SK-N-SH treated with all-trans-retinoic acid at 6 μM for 48 hours (cell line): Measurements from ENCODE around the gene ACOX3.

Source experiments
- ATAC-seq: fragments of 200-7000 bp; cut with Tn5 transposase; 3 replicates; pipeline ENCODE4 v1.9.1; 2020; ENCODE audit warnings: mild to moderate bottlenecking, moderate library complexity
- ARNTL ChIP-seq: fragments of 450-650 bp; formaldehyde crosslinking; IDR thresholded peaks from 2 replicates; pipeline ENCODE4 v1.5.0; 2020; ENCODE audit warnings: low read depth, mild to moderate bottlenecking, moderate library complexity, borderline replicate concordance
- BACH2 ChIP-seq: fragments of 250-450 bp; sonication (Bioruptor Pico); IDR thresholded peaks from 2 replicates; pipeline ENCODE4 v1.9.0; 2021; ENCODE audit warnings: mild to moderate bottlenecking, borderline replicate concordance
- CREB5 ChIP-seq: fragments of 250-450 bp; sonication (Bioruptor Pico); IDR thresholded peaks from 2 replicates; pipeline ENCODE4 v1.5.1; 2020; ENCODE audit warnings: low read depth, mild to moderate bottlenecking, moderate library complexity
- CSDC2 ChIP-seq: fragments of 250-450 bp; sonication (Bioruptor Pico); IDR thresholded peaks from 2 replicates; pipeline ENCODE4 v1.5.0; 2020; ENCODE audit warnings: mild to moderate bottlenecking, moderate library complexity
- ESRRG ChIP-seq: fragments of 250-450 bp; sonication (Bioruptor Pico); IDR thresholded peaks from 2 replicates; pipeline ENCODE4 v1.6.1; 2021; ENCODE audit warnings: mild to moderate bottlenecking
- GLIS3 ChIP-seq: fragments of 250-450 bp; sonication (Bioruptor Pico); IDR thresholded peaks from 2 replicates; pipeline ENCODE4 v1.5.0; 2020; ENCODE audit warnings: mild to moderate bottlenecking, moderate library complexity
- ISL1 ChIP-seq: fragments of 250-450 bp; sonication (Bioruptor Pico); IDR thresholded peaks from 2 replicates; pipeline ENCODE4 v2.1.2; 2022; ENCODE audit warnings: mild to moderate bottlenecking, moderate library complexity
- OSR1 ChIP-seq: fragments of 250-450 bp; sonication (Bioruptor Pico); IDR thresholded peaks from 2 replicates; pipeline ENCODE4 v1.8.0; 2022; ENCODE audit warnings: moderate library complexity, mild to moderate bottlenecking, inconsistent platforms
- PATZ1 ChIP-seq: fragments of 250-450 bp; sonication (Bioruptor Pico); IDR thresholded peaks from 2 replicates; pipeline ENCODE4 v1.8.0; 2020; ENCODE audit warnings: mild to moderate bottlenecking, moderate library complexity, borderline replicate concordance
- POU6F1 ChIP-seq: fragments of 250-450 bp; sonication (Bioruptor Pico); IDR thresholded peaks from 2 replicates; pipeline ENCODE4 v1.8.0; 2021; ENCODE audit warnings: low read depth, mild to moderate bottlenecking, moderate library complexity, borderline replicate concordance
- PPARA ChIP-seq: fragments of 250-450 bp; sonication (Bioruptor Pico); IDR thresholded peaks from 2 replicates; pipeline ENCODE4 v1.5.0; 2020; ENCODE audit warnings: mild to moderate bottlenecking, borderline replicate concordance
- RARB ChIP-seq: fragments of 250-450 bp; sonication (Bioruptor Pico); IDR thresholded peaks from 2 replicates; pipeline ENCODE4 v1.8.0; 2021; ENCODE audit warnings: mild to moderate bottlenecking, moderate library complexity
- SNAI2 ChIP-seq: fragments of 250-450 bp; sonication (Bioruptor Pico); IDR thresholded peaks from 2 replicates; pipeline ENCODE4 v1.5.0; 2020; ENCODE audit warnings: mild to moderate bottlenecking, moderate library complexity
- TOX ChIP-seq: fragments of 250-450 bp; sonication (Bioruptor Pico); IDR thresholded peaks from 2 replicates; pipeline ENCODE4 v1.8.0; 2021; ENCODE audit warnings: mild to moderate bottlenecking, moderate library complexity, borderline replicate concordance
- TSHZ2 ChIP-seq: fragments of 250-450 bp; sonication (Bioruptor Pico); IDR thresholded peaks from 2 replicates; pipeline ENCODE4 v1.5.0; 2020; ENCODE audit warnings: mild to moderate bottlenecking, moderate library complexity
- ZC3H10 ChIP-seq: fragments of 250-450 bp; sonication (Bioruptor Pico); IDR thresholded peaks from 2 replicates; pipeline ENCODE4 v1.5.1; 2021; ENCODE audit warnings: mild to moderate bottlenecking, moderate library complexity
- ZFP3 ChIP-seq: fragments of 250-450 bp; sonication (Bioruptor Pico); IDR thresholded peaks from 2 replicates; pipeline ENCODE4 v1.5.0; 2020; ENCODE audit warnings: mild to moderate bottlenecking, moderate library complexity
- ZFP30 ChIP-seq: fragments of 450-650 bp; formaldehyde crosslinking; IDR thresholded peaks from 2 replicates; pipeline ENCODE4 v1.5.0; 2022; ENCODE audit warnings: mild to moderate bottlenecking, moderate library complexity
- ZNF565 ChIP-seq: fragments of 450-650 bp; formaldehyde crosslinking; conservative IDR thresholded peaks from 2 replicates; pipeline ENCODE4 v1.5.0; 2020; ENCODE audit warnings: low read depth, mild to moderate bottlenecking, moderate library complexity
- ZNF70 ChIP-seq: fragments of 450-650 bp; formaldehyde crosslinking; IDR thresholded peaks from 2 replicates; pipeline ENCODE4 v1.5.0; 2020; ENCODE audit warnings: mild to moderate bottlenecking, moderate library complexity
- ZNF8 ChIP-seq: fragments of 450-650 bp; formaldehyde crosslinking; IDR thresholded peaks from 2 replicates; pipeline ENCODE4 v1.5.0; 2020; ENCODE audit warnings: mild to moderate bottlenecking, moderate library complexity

ACOX3 gene

GRCh38 chr4:8477676-8478075 lies 37.2 kb upstream of the ACOX3 start:
- TF ChIP-seq ZNF70 (CRISPR knock-in tag) (no peak), ZNF565 (CRISPR knock-in tag) (no peak), ZFP3 (CRISPR knock-in tag) (no peak), ISL1 (CRISPR knock-in tag) (no peak), ZNF8 (CRISPR knock-in tag) (no peak), RARB (CRISPR knock-in tag) (no peak), ZC3H10 (CRISPR knock-in tag) (no peak), PPARA (CRISPR knock-in tag) (no peak), GLIS3 (no peak), CREB5 (CRISPR knock-in tag) (no peak), POU6F1 (no peak), TSHZ2 (no peak), ZFP30 (CRISPR knock-in tag) (no peak), ARNTL (CRISPR knock-in tag) (no peak), TOX (CRISPR knock-in tag) (no peak), SNAI2 (CRISPR knock-in tag) (no peak), CSDC2 (CRISPR knock-in tag) (no peak), BACH2 (CRISPR knock-in tag) (no peak)

GRCh38 chr4:8477095-8477635 lies 36.6 kb upstream of the ACOX3 start:
- ATAC-seq: no peak
- no peak for TF ChIP-seq PATZ1 (CRISPR knock-in tag)

More at GRCh38 chr4:8477676-8478075, 37.2 kb upstream of the ACOX3 start:
- no peak for ATAC-seq

- no peak for ATAC-seq
- TF ChIP-seq CREB5 (CRISPR knock-in tag): no peak
- TF ChIP-seq ZFP3 (CRISPR knock-in tag): no peak
- TF ChIP-seq OSR1 (CRISPR knock-in tag): no peak
- no peak for TF ChIP-seq ESRRG (CRISPR knock-in tag)
- no peak for TF ChIP-seq GLIS3
- no peak for TF ChIP-seq PATZ1 (CRISPR knock-in tag)
- TF ChIP-seq ISL1 (CRISPR knock-in tag): no peak
- no peak for TF ChIP-seq ZC3H10 (CRISPR knock-in tag)
- no peak for TF ChIP-seq CSDC2 (CRISPR knock-in tag)
- TF ChIP-seq BACH2 (CRISPR knock-in tag): no peak
- TF ChIP-seq TSHZ2: no peak
- no peak for TF ChIP-seq TOX (CRISPR knock-in tag)
- TF ChIP-seq RARB (CRISPR knock-in tag): no peak
- TF ChIP-seq PPARA (CRISPR knock-in tag): no peak
These were observed 35.4 kb upstream of the ACOX3 start for GRCh38 chr4:8475751-8476575.
